Measurements from ENCODE around the gene ARFRP1.
"Not testable (repeated sequence)": the region's sequence is repeated elsewhere in the genome, so short reads cannot be mapped to it uniquely, and the experiment has no call there.

Gene ARFRP1

GRCh38 chr20:63657937-63658748 is 49.6 kb downstream of the ARFRP1 start, which contains the start of gene RTEL1:
RTEL1 (plus strand) TSS chr20:63658312; CDS start chr20:63659403, 1,091 bp downstream.
- Histone ChIP-seq H3K4me3 (ENCODE audit: low read length) (peak within 1 kb of the TSS; percentile 99), H3K4me1 (ENCODE audit: control insufficient read depth, insufficient read depth, low read length) (peaks cover 19% of the 10 kb centered on the region), H3K27me3 (ENCODE audit: control insufficient read depth, insufficient read depth, low read length) (no peaks in the 10 kb centered on the region), H3K4me2 (ENCODE audit: low read length) (peak within 1 kb of the TSS; percentile 97), H3K36me3 (ENCODE audit: insufficient read depth, low read length) (peaks cover 26% of the 10 kb centered on the region), H3K9ac (ENCODE audit: low read depth, low read length) (peak within 1 kb of the TSS; percentile 91), H3K9me3 (replicated peaks; ENCODE audit: low read length) (no peaks in the 10 kb centered on the region)

GRCh38 chr20:63657260-63657936 is 50.4 kb downstream of the ARFRP1 start:
- Histone ChIP-seq H3K4me2 (ENCODE audit: low read length) (peak overlapping the region; percentile 97), H3K4me3 (ENCODE audit: low read length) (peak overlapping the region; percentile 99), H3K36me3 (ENCODE audit: insufficient read depth, low read length) (peaks cover 20% of the 10 kb centered on the region), H3K27me3 (ENCODE audit: control insufficient read depth, insufficient read depth, low read length) (no peaks in the 10 kb centered on the region), H3K9ac (ENCODE audit: low read depth, low read length) (peak overlapping the region; percentile 91), H3K4me1 (ENCODE audit: control insufficient read depth, insufficient read depth, low read length) (peaks cover 25% of the 10 kb centered on the region), H3K9me3 (replicated peaks; ENCODE audit: low read length) (no peaks in the 10 kb centered on the region)

- Histone ChIP-seq H3K4me1 (ENCODE audit: control insufficient read depth, insufficient read depth, low read length) (peaks cover 31% of the 10 kb centered on the region), H3K36me3 (ENCODE audit: insufficient read depth, low read length) (peaks cover 10% of the 10 kb centered on the region), H3K9me3 (replicated peaks; ENCODE audit: low read length) (no peaks in the 10 kb centered on the region), H3K9ac (ENCODE audit: low read depth, low read length) (no peak overlapping the region), H3K4me3 (ENCODE audit: low read length) (no peak overlapping the region), H3K27me3 (ENCODE audit: control insufficient read depth, insufficient read depth, low read length) (no peaks in the 10 kb centered on the region), H3K4me2 (ENCODE audit: low read length) (no peak overlapping the region)
Measured at GRCh38 chr20:63656451-63656850, 51.3 kb downstream of the ARFRP1 start.

GRCh38 chr20:63655249-63655648 is 52.5 kb downstream of the ARFRP1 start:
- no peaks in the 10 kb centered on the region for H3K27me3 ChIP-seq (ENCODE audit: control insufficient read depth, insufficient read depth, low read length)
- no peak overlapping the region for H3K9ac ChIP-seq (ENCODE audit: low read depth, low read length)
- no peak overlapping the region for H3K4me2 ChIP-seq (ENCODE audit: low read length)
- peaks cover 31% of the 10 kb centered on the region for H3K4me1 ChIP-seq (ENCODE audit: control insufficient read depth, insufficient read depth, low read length)
- H3K9me3 ChIP-seq (replicated peaks; ENCODE audit: low read length): no peaks in the 10 kb centered on the region
- H3K4me3 ChIP-seq (ENCODE audit: low read length): no peak overlapping the region
- H3K36me3 ChIP-seq (ENCODE audit: insufficient read depth, low read length): no peaks in the 10 kb centered on the region

- Histone ChIP-seq H3K27me3 (ENCODE audit: control insufficient read depth, insufficient read depth, low read length) (no peaks in the 10 kb centered on the region), H3K9me3 (replicated peaks; ENCODE audit: low read length) (no peaks in the 10 kb centered on the region), H3K4me3 (ENCODE audit: low read length) (no peak overlapping the region), H3K9ac (ENCODE audit: low read depth, low read length) (peak overlapping the region; percentile 35), H3K4me1 (ENCODE audit: control insufficient read depth, insufficient read depth, low read length) (peaks cover 25% of the 10 kb centered on the region), H3K4me2 (ENCODE audit: low read length) (peak overlapping the region; percentile 74), H3K36me3 (ENCODE audit: insufficient read depth, low read length) (no peaks in the 10 kb centered on the region)
Measured at GRCh38 chr20:63653974-63654668, 53.7 kb downstream of the ARFRP1 start.

GRCh38 chr20:63653041-63653973 is 54.5 kb downstream of the ARFRP1 start, which contains the start of gene STMN3:
STMN3 (minus strand) TSS chr20:63653424; CDS start chr20:63653345, 79 bp downstream.
- Histone ChIP-seq H3K4me1 (ENCODE audit: control insufficient read depth, insufficient read depth, low read length) (peaks cover 22% of the 10 kb centered on the region), H3K36me3 (ENCODE audit: insufficient read depth, low read length) (no peaks in the 10 kb centered on the region), H3K4me2 (ENCODE audit: low read length) (peak within 1 kb of the TSS; percentile 89), H3K9ac (ENCODE audit: low read depth, low read length) (peak within 1 kb of the TSS; percentile 38), H3K9me3 (replicated peaks; ENCODE audit: low read length) (no peaks in the 10 kb centered on the region), H3K4me3 (ENCODE audit: low read length) (peak within 1 kb of the TSS; percentile 75), H3K27me3 (ENCODE audit: control insufficient read depth, insufficient read depth, low read length) (no peaks in the 10 kb centered on the region)

GRCh38 chr20:63652192-63652980 is 55.4 kb downstream of the ARFRP1 start:
- no peaks in the 10 kb centered on the region for H3K27me3 ChIP-seq (ENCODE audit: control insufficient read depth, insufficient read depth, low read length)
- peak overlapping the region; percentile 89 for H3K4me2 ChIP-seq (ENCODE audit: low read length)
- H3K9ac ChIP-seq (ENCODE audit: low read depth, low read length): peak overlapping the region; percentile 38
- no peaks in the 10 kb centered on the region for H3K36me3 ChIP-seq (ENCODE audit: insufficient read depth, low read length)
- H3K4me1 ChIP-seq (ENCODE audit: control insufficient read depth, insufficient read depth, low read length): peaks cover 16% of the 10 kb centered on the region
- H3K4me3 ChIP-seq (ENCODE audit: low read length): peak overlapping the region; percentile 75
- no peaks in the 10 kb centered on the region for H3K9me3 ChIP-seq (replicated peaks; ENCODE audit: low read length)

- Histone ChIP-seq H3K27me3 (ENCODE audit: control insufficient read depth, insufficient read depth, low read length) (no peaks in the 10 kb centered on the region), H3K4me3 (ENCODE audit: low read length) (peak overlapping the region; percentile 75), H3K36me3 (ENCODE audit: insufficient read depth, low read length) (no peaks in the 10 kb centered on the region), H3K9me3 (replicated peaks; ENCODE audit: low read length) (no peaks in the 10 kb centered on the region), H3K9ac (ENCODE audit: low read depth, low read length) (no peak overlapping the region), H3K4me2 (ENCODE audit: low read length) (peak overlapping the region; percentile 89), H3K4me1 (ENCODE audit: control insufficient read depth, insufficient read depth, low read length) (peaks cover 12% of the 10 kb centered on the region)
Measured at GRCh38 chr20:63651942-63652191, 55.9 kb downstream of the ARFRP1 start.

- H3K36me3 ChIP-seq (ENCODE audit: insufficient read depth, low read length); H3K9me3 ChIP-seq (replicated peaks; ENCODE audit: low read length); H3K27me3 ChIP-seq (ENCODE audit: control insufficient read depth, insufficient read depth, low read length); H3K4me3 ChIP-seq (ENCODE audit: low read length); H3K9ac ChIP-seq (ENCODE audit: low read depth, low read length); H3K4me2 ChIP-seq (ENCODE audit: low read length): not testable (repeated sequence)
- peaks cover 12% of the 10 kb centered on the region for H3K4me1 ChIP-seq (ENCODE audit: control insufficient read depth, insufficient read depth, low read length)
Measured at GRCh38 chr20:63650486-63650885, 57.3 kb downstream of the ARFRP1 start.

GRCh38 chr20:63648895-63649589 is 58.7 kb downstream of the ARFRP1 start:
- no peaks in the 10 kb centered on the region for H3K27me3 ChIP-seq (ENCODE audit: control insufficient read depth, insufficient read depth, low read length)
- peaks cover 12% of the 10 kb centered on the region for H3K4me1 ChIP-seq (ENCODE audit: control insufficient read depth, insufficient read depth, low read length)
- H3K4me2 ChIP-seq (ENCODE audit: low read length): no peak overlapping the region
- no peak overlapping the region for H3K4me3 ChIP-seq (ENCODE audit: low read length)
- H3K9me3 ChIP-seq (replicated peaks; ENCODE audit: low read length): no peaks in the 10 kb centered on the region
- H3K9ac ChIP-seq (ENCODE audit: low read depth, low read length): no peak overlapping the region
- no peaks in the 10 kb centered on the region for H3K36me3 ChIP-seq (ENCODE audit: insufficient read depth, low read length)
